PC-3 (cell line): ENCODE data around the gene PRXL2B. TPM values are rescaled to one million over a fixed set of nuclear protein-coding genes. Genes with fewer than 3 reads are reported as not detected.

Experiments
- ATAC-seq: fragments of 200-7000 bp; cut with Tn5 transposase; 2 replicates; pipeline ENCODE4 v1.9.1; 2020; ENCODE audit warnings: mild to moderate bottlenecking, moderate library complexity
- BruUV-seq: library from RNA; stranded (reverse); fragments of 400-500 nt; replicated peaks from 2 replicates; lab custom pipeline; 2021; lab: Mats Ljungman, UMichigan
- CTCF ChIA-PET: fragments of 300-600 bp; sonication (Branson Sonifier 250); formaldehyde crosslinking; loops from one replicate; lab custom pipeline; 2022; ENCODE audit warnings: antibody characterized with exemption; lab: Charles Lee
- POLR2A ChIA-PET: fragments of 300-600 bp; sonication (Branson Sonifier 250); formaldehyde crosslinking; loops from one replicate; lab custom pipeline; 2022; ENCODE audit warnings: antibody characterized with exemption; ENCODE audit not compliant: unreplicated experiment; lab: Charles Lee
- DNase-seq: peaks from one replicate; pipeline ENCODE4 v3.0.0-alpha.2; 2015
- H2AFZ ChIP-seq: fragments of 300-600 bp; sonication (generic); 2 replicates; pipeline ENCODE4 v1.6.0; 2016; ENCODE audit warnings: antibody characterized with exemption, low read length
- H3F3A ChIP-seq: fragments of 300-600 bp; sonication (generic); one replicate; pipeline ENCODE4 v1.6.0; 2017; ENCODE audit warnings: antibody characterized with exemption, low read length, control low read depth, mild to moderate bottlenecking; ENCODE audit not compliant: unreplicated experiment
- H3K27ac ChIP-seq: fragments of 300-600 bp; sonication (generic); 2 replicates; pipeline ENCODE4 v1.5.1; 2016; ENCODE audit warnings: mild to moderate bottlenecking, low read length
- H3K27me3 ChIP-seq: fragments of 300-600 bp; sonication (generic); 2 replicates; pipeline ENCODE4 v1.6.1; 2016; ENCODE audit warnings: low read length, mixed read lengths
- H3K36me3 ChIP-seq: fragments of 300-600 bp; sonication (generic); 2 replicates; pipeline ENCODE4 v1.6.1; 2016; ENCODE audit warnings: low read depth, mixed run types, low read length, mixed read lengths
- H3K4me1 ChIP-seq: fragments of 300-600 bp; sonication (generic); 2 replicates; pipeline ENCODE4 v1.5.1; 2016; ENCODE audit warnings: low read length; ENCODE audit not compliant: insufficient read depth
- H3K4me2 ChIP-seq: fragments of 300-600 bp; sonication (generic); 2 replicates; pipeline ENCODE4 v1.6.0; 2016; ENCODE audit warnings: low read length
- H3K4me3 ChIP-seq: fragments of 300-600 bp; sonication (generic); 2 replicates; pipeline ENCODE4 v1.5.1; 2016; ENCODE audit warnings: mild to moderate bottlenecking, low read length, mixed read lengths
- H3K79me2 ChIP-seq: fragments of 300-600 bp; sonication (generic); 2 replicates; pipeline ENCODE4 v1.6.1; 2017; ENCODE audit warnings: low read length, mixed read lengths
- H3K9ac ChIP-seq: fragments of 300-600 bp; sonication (generic); 2 replicates; pipeline ENCODE4 v1.6.0; 2016; ENCODE audit warnings: mild to moderate bottlenecking, low read length
- H3K9me2 ChIP-seq: fragments of 300-600 bp; sonication (generic); replicated peaks from 2 replicates; pipeline ENCODE4 v1.6.1; 2016; ENCODE audit warnings: mixed run types, low read length, mixed read lengths
- H3K9me3 ChIP-seq: fragments of 300-600 bp; sonication (generic); 2 replicates; pipeline ENCODE4 v1.6.1; 2016; ENCODE audit warnings: low read length, mixed read lengths
- H4K20me1 ChIP-seq: fragments of 300-600 bp; sonication (generic); 2 replicates; pipeline ENCODE4 v1.6.1; 2016; ENCODE audit warnings: low read length, mixed read lengths
- EZH2 ChIP-seq: fragments of 300-600 bp; sonication (generic); IDR thresholded peaks from one replicate; pipeline ENCODE4 v1.6.1; 2017; ENCODE audit warnings: antibody characterized with exemption, mild to moderate bottlenecking, low read length; ENCODE audit not compliant: unreplicated experiment
- EZH2phosphoT487 ChIP-seq: fragments of 300-600 bp; sonication (generic); IDR thresholded peaks from 2 replicates; pipeline ENCODE4 v1.6.1; 2018; ENCODE audit warnings: mild to moderate bottlenecking, antibody characterized with exemption, low read length, borderline replicate concordance
- intact Hi-C: fragments of 100-400 bp; cut with micrococcal nuclease; formaldehyde crosslinking; loops from 2 replicates; pipeline ENCODE4 v1.9.0; 2023
- total RNA-seq: library from RNA; depleted of rRNA; stranded (reverse); fragments of >200 nt; gene quantifications from 2 replicates; pipeline ENCODE4 v1.2.3, GENCODE V29; 2014
- TF ChIP-seq, protein P1 (sequence below): fragments of 300-600 bp; sonication (generic); conservative IDR thresholded peaks from 2 replicates; pipeline ENCODE4 v1.5.1; 2017; ENCODE audit warnings: antibody characterized with exemption, low read depth, mild to moderate bottlenecking, low read length

The PRXL2B gene
- total RNA-seq, 1 experiment from 2014 or later, result 75.0 TPM

DNA sequence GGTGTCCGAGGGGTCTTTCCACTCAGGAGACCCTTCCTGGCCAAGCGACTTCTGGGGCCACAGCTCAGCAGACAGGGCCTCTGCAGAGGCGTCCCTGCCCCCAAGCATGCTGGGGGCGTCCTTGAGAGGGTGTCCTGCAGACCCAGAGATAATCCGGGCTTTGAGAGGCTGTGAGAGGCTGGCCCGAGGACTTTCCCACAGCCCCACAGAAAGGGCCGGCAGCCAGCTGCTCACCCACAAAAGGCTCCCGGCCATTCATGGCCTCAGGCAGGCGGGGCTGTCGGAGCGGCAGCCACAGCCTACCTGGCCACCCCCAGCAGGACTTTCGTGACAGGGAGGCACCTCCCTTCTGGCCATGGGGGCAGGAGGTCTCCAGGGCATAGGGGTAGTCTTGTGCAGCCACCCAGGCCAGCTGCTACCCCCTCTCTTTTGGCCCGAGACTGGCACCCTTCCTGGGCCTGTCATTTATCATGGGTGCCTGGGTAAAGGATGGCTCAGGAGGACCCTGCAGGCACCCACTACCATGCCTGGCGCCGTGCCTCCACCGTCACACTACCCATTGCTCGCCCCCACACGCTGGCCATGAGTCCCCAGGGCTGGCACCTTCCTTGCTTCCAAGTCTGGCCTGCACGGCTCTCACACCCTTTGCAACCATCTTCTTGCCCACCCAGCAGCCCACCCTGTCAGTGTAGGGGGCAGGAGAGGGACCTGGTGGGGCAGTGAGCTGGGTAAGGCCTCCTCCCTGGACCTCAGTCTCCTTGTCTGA, 41.5 kb upstream of the PRXL2B start:
- Histone ChIP-seq H4K20me1 (no peaks in the 10 kb centered on the region), H3K4me1 (peaks cover 22% of the 10 kb centered on the region), H3K9ac (peak overlapping the region; percentile 42; the same call in 1 of the 2 replicates), H3K4me2 (peak overlapping the region; percentile 83; the same call in 1 of the 2 replicates), H3K27ac (0 out of 2 replicates have a peak overlapping the region, but pooled peaks have one; percentile 20), H3K27me3 (no peaks in the 10 kb centered on the region), H3K36me3 (no peaks in the 10 kb centered on the region), H3K9me2 (no peaks in the 10 kb centered on the region), H3F3A (no peaks in the 10 kb centered on the region), H2AFZ (no peak overlapping the region), H3K4me3 (no peak overlapping the region), H3K9me3 (no peaks in the 10 kb centered on the region), H3K79me2 (no peaks in the 10 kb centered on the region)
- intact Hi-C loops, result loop anchor here (5.0 kb wide), 2 partner anchors 42 to 353 kb away; partner anchors contain the start of genes FAAP20 and PRXL2B
- CTCF ChIA-PET, result no interaction called here
- BruUV-seq, result no TSS peak
- DNase-seq (no peak), ATAC-seq (no peak)
- TF ChIP-seq, protein P1, sequence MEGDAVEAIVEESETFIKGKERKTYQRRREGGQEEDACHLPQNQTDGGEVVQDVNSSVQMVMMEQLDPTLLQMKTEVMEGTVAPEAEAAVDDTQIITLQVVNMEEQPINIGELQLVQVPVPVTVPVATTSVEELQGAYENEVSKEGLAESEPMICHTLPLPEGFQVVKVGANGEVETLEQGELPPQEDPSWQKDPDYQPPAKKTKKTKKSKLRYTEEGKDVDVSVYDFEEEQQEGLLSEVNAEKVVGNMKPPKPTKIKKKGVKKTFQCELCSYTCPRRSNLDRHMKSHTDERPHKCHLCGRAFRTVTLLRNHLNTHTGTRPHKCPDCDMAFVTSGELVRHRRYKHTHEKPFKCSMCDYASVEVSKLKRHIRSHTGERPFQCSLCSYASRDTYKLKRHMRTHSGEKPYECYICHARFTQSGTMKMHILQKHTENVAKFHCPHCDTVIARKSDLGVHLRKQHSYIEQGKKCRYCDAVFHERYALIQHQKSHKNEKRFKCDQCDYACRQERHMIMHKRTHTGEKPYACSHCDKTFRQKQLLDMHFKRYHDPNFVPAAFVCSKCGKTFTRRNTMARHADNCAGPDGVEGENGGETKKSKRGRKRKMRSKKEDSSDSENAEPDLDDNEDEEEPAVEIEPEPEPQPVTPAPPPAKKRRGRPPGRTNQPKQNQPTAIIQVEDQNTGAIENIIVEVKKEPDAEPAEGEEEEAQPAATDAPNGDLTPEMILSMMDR, result no peak
- TF ChIP-seq EZH2 (no peak), EZH2phosphoT487 (no peak)
- POLR2A ChIA-PET, result interaction anchor here (1.2 kb wide), 1 partner anchor 12 kb away, joined by 5 read pairs; no protein-coding TSS in a partner anchor

DNA sequence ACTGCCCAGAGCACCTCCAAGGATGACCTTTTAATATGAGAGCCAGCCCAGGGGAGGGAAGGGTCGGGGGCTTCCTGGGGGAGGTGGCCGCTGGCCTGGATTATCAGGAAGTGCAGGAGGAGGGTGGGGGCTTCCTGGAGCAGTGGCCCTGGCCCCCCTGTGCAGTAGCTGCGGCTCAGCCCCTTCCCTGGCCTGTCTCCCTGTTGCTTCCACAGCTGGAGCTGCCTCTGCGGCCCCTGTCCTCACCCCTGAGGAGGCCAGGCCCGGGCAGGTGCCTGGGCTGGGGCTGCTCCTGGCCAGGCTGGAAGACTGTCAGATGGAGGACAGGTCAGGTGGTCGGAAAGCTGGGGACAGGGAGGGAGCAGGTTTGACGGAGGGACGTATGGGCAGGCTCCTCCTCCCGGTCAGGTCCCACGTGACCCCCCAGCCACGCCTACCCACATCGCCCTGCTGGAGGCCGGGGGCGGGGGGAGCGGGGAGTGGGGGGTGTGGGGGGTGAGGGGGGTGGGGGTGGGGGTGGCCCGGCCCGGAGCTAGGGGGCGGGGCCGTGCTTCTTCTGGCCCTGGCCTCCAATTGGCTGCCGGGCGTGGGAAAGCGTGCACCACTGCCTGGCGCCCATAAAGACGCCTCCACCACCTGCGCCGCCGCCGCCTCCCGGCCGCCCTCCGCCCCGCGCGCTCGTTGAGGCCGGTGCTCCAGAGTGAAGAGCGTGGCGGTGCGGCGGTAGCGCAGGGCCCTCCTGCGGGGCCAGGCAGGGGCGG, 40.6 kb upstream of the PRXL2B start:
- intact Hi-C loops, result loop anchor here (2.0 to 5.0 kb wide), 3 partner anchors 41 to 354 kb away; partner anchors contain the start of genes FAAP20 and PRXL2B

More for the DNA sequence above, 40.6 kb upstream of the PRXL2B start:
- peak overlapping the region; percentile 90 for H3K4me2 ChIP-seq
- no peaks in the 10 kb centered on the region for H3K9me2 ChIP-seq
- H3K27me3 ChIP-seq, result no peaks in the 10 kb centered on the region
- POLR2A ChIA-PET, result interaction anchor here (0.6 to 1.2 kb wide), 2 partner anchors 13 to 20 kb away, joined by 5 to 8 read pairs; partner anchors contain the start of gene PANK4
- no peaks in the 10 kb centered on the region for H3K79me2 ChIP-seq
- no peaks in the 10 kb centered on the region for H3K36me3 ChIP-seq
- peak overlapping the region; percentile 64 for H3K27ac ChIP-seq
- BruUV-seq, result no TSS peak
- peak overlapping the region; percentile 81 for H2AFZ ChIP-seq
- CTCF ChIA-PET, result interaction anchor here (0.6 to 2.3 kb wide), 3 partner anchors 11 to 763 kb away, joined by 4 to 15 read pairs (median 4); partner anchors contain the start of gene PANK4
- peak; percentile 64 for ATAC-seq
- peak overlapping the region; percentile 78 for H3K9ac ChIP-seq
- peaks cover 22% of the 10 kb centered on the region for H3K4me1 ChIP-seq
- TF ChIP-seq EZH2 (no peak), EZH2phosphoT487 (no peak)
- TF ChIP-seq, protein P1, result no peak
- H3K9me3 ChIP-seq, result no peaks in the 10 kb centered on the region
- no peaks in the 10 kb centered on the region for H4K20me1 ChIP-seq
- H3F3A ChIP-seq, result no peaks in the 10 kb centered on the region
- peak; percentile 95 for DNase-seq
- H3K4me3 ChIP-seq, result peak overlapping the region; percentile 69
